Activated naive CD4-positive, alpha-beta T cell treated with anti-CD3 and anti-CD28 coated beads, Interleukin-2, amount 50 U/mL, for 24 hours (primary cell): ENCODE measurements around the gene GPR55.
A peak's percentile ranks its signal among the peaks of the same experiment; 100 is the strongest.

Experiments
- H3K27ac Mint-ChIP-seq: one replicate; pipeline ENCODE4 v1.8.0; 2021; ENCODE audit warnings: mild to moderate bottlenecking, mixed read lengths
- H3K27me3 Mint-ChIP-seq: one replicate; pipeline ENCODE4 v1.8.0; 2021; ENCODE audit warnings: mixed read lengths
- H3K36me3 Mint-ChIP-seq: one replicate; pipeline ENCODE4 v1.8.0; 2021; ENCODE audit warnings: mixed read lengths
- H3K4me1 Mint-ChIP-seq: one replicate; pipeline ENCODE4 v1.8.0; 2021; ENCODE audit warnings: mixed read lengths
- H3K4me3 Mint-ChIP-seq: one replicate; pipeline ENCODE4 v1.8.0; 2021; ENCODE audit warnings: mild to moderate bottlenecking, mixed read lengths
- H3K9me3 Mint-ChIP-seq: one replicate; pipeline ENCODE4 v1.8.0; 2021; ENCODE audit warnings: mixed read lengths

The GPR55 gene

GRCh38 chr2:230955163-230955737, 30.2 kb upstream of the GPR55 start:
- Mint-ChIP-seq H3K9me3 (no peaks in the 10 kb centered on the region), H3K4me1 (peaks cover 22% of the 10 kb centered on the region), H3K36me3 (no peaks in the 10 kb centered on the region), H3K4me3 (no peak overlapping the region), H3K27me3 (peaks cover 27% of the 10 kb centered on the region), H3K27ac (no peak overlapping the region)

DNA sequence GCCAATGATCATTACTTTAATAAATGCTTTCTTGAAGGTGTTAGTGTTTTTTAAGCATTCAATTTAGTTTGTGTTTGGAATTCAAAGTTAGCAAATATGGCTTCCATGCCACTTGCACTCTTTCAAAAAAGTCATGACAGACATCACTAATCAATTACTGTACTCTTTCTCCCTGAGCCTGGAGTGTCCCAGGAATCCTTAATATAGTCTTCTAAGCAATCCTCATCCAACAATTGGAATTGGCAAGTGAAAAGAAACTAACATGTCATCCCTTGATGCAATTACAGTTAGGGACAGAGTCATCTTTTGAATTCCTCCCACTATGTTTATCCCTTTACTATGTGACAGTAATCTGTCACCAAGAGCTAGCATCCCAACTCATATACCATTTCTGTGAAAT, 29.7 kb upstream of the GPR55 start:
- H3K4me3 Mint-ChIP-seq, result no peak overlapping the region
- no peaks in the 10 kb centered on the region for H3K36me3 Mint-ChIP-seq
- no peaks in the 10 kb centered on the region for H3K9me3 Mint-ChIP-seq
- H3K4me1 Mint-ChIP-seq, result peaks cover 22% of the 10 kb centered on the region
- H3K27me3 Mint-ChIP-seq, result peaks cover 27% of the 10 kb centered on the region
- no peak overlapping the region for H3K27ac Mint-ChIP-seq

GRCh38 chr2:230953845-230954244, 28.8 kb upstream of the GPR55 start:
- peaks cover 22% of the 10 kb centered on the region for H3K4me1 Mint-ChIP-seq
- no peaks in the 10 kb centered on the region for H3K36me3 Mint-ChIP-seq
- no peak overlapping the region for H3K4me3 Mint-ChIP-seq
- H3K27me3 Mint-ChIP-seq, result peaks cover 20% of the 10 kb centered on the region
- no peak overlapping the region for H3K27ac Mint-ChIP-seq
- H3K9me3 Mint-ChIP-seq, result no peaks in the 10 kb centered on the region

GRCh38 chr2:230952226-230952956, 27.3 kb upstream of the GPR55 start:
- Mint-ChIP-seq H3K9me3 (no peaks in the 10 kb centered on the region), H3K4me3 (no peak overlapping the region), H3K27me3 (peaks cover 10% of the 10 kb centered on the region), H3K4me1 (peaks cover 9% of the 10 kb centered on the region), H3K27ac (no peak overlapping the region), H3K36me3 (no peaks in the 10 kb centered on the region)

DNA sequence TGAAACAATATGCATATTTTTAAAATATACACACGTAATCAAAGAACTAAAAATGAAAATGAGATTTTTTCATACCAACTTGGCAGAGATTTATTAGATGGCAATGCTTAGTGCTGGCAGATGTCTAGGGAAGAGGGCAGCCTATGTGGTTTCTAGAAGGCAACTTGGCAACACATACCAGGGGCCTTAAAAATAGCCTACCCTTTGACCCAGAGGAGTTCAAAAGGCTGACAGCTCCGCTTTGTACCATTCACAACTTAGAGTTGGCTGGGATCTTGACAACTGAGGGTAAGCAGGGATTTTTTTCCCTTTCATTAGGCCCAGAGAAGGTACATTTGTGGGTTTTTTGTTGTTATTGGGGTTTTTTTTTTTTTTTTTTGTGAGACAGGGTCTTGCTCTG, 26.4 kb upstream of the GPR55 start:
- H3K27me3 Mint-ChIP-seq, result peaks cover 5% of the 10 kb centered on the region
- no peak overlapping the region for H3K27ac Mint-ChIP-seq
- no peaks in the 10 kb centered on the region for H3K36me3 Mint-ChIP-seq
- no peaks in the 10 kb centered on the region for H3K4me1 Mint-ChIP-seq
- H3K9me3 Mint-ChIP-seq, result no peaks in the 10 kb centered on the region
- no peak overlapping the region for H3K4me3 Mint-ChIP-seq

DNA sequence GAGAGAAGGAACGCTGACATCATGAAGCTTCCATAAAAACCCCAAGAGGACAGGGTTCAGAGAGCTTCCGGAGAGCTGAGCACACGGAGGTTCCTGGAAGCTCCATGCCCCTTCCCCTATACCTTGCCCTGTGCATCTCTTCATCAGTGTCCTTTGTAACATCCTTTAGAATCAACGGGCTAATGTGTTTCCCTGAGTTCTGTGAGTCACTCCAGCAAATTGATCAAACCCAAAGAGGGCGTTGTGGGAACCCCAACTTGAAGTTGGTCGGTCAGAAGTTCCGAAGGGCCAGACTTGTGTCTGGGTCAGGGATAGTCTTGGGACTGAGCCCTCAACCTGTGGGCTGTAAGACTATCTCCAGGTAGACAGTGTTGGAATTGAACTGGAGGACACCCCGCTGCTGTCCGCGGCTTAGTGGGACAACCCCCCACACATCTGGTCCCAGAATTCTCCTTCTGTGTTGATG, 25.9 kb upstream of the GPR55 start:
- H3K9me3 Mint-ChIP-seq, result no peaks in the 10 kb centered on the region
- no peaks in the 10 kb centered on the region for H3K4me1 Mint-ChIP-seq
- peaks cover 5% of the 10 kb centered on the region for H3K27me3 Mint-ChIP-seq
- H3K27ac Mint-ChIP-seq, result no peak overlapping the region
- no peaks in the 10 kb centered on the region for H3K36me3 Mint-ChIP-seq
- H3K4me3 Mint-ChIP-seq, result no peak overlapping the region

DNA sequence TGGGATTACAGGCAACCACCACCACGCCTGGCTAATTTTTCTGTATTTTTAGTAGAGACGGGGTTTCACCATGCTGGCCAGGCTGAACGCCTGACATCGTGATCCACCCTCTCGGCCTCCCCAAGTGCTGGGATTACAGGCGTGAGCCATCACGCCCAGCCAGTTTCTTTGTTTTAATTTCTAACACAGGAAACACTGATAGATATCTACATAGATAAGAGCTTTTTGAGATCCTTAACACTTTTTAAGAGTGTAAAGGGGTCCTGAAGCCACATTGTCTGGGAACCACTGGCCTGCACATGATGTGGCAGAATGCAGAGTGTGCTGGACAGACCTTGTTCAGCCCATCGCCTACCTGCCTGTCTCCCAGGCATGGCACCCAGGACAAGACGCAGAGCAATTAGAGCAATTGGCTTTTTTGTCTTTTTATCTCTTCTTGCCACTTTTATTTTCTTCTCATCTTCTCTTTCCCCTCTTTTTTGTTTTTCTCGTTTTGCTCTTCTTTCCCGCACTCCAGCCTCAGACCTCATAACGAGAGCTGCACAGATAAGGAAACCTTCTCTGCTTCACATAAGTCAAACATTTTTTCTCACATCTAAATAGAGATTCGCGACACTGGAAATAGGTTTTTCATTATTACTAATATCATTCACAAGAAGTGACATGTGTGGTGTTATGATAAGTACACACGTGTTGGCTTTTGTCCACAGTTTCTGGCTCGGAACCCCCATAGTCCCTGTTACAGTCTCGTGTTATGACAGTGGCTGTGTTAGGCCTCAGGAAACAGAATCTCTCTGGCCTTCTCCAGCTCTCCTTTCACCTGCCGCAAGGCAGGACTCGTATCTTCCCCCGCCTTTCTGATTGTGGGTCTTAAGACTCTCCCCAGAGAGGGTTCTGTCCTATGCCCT, 25.2 kb upstream of the GPR55 start:
- no peak overlapping the region for H3K4me3 Mint-ChIP-seq
- no peaks in the 10 kb centered on the region for H3K9me3 Mint-ChIP-seq
- H3K27me3 Mint-ChIP-seq, result peaks cover 4% of the 10 kb centered on the region
- H3K4me1 Mint-ChIP-seq, result no peaks in the 10 kb centered on the region
- H3K27ac Mint-ChIP-seq, result no peak overlapping the region
- H3K36me3 Mint-ChIP-seq, result no peaks in the 10 kb centered on the region

DNA sequence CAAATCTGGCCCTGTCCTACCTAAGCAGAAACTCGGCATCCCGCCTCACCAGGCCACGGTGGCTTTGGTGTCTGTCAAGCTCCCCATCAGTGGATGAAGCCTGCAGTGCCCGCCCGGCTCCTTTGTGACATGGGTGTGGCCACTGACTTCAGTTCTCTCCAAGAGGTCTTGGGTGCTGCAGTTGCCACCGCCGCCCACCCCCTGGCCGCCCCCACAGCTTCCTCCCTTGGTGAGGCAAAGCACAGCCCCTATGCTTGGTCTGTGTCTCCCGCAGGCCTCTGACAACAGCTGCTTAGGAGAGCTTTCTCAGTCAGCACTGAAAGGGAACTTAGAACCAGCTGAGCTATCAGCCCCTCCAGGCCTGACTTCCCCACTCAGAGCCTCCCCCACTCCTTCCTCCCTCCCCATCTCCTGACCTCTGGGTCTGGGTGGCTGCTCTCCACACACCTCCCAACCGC, 22.9 kb upstream of the GPR55 start:
- Mint-ChIP-seq H3K27ac (peak overlapping the region; percentile 72), H3K4me1 (peaks cover 9% of the 10 kb centered on the region), H3K9me3 (no peaks in the 10 kb centered on the region), H3K27me3 (no peaks in the 10 kb centered on the region), H3K4me3 (no peak overlapping the region), H3K36me3 (no peaks in the 10 kb centered on the region)

DNA sequence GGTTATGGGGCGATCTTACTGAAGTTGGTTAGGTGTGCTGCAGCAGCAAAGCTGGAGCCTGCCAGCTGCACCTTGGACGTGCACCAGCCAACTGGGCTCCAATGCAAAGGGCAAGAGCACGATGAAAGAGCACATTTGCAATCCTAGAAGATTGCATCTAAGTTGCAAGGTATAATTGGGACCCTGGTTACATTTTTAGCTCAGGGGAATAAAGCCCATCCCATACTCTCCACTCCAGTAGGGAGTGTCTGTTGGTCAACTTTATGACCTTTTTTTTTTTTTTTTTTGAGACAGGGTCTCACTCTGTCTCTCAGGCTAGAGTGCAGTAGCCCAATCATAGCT, 22.2 kb upstream of the GPR55 start:
- Mint-ChIP-seq H3K4me1 (peaks cover 9% of the 10 kb centered on the region), H3K27ac (no peak overlapping the region), H3K9me3 (no peaks in the 10 kb centered on the region), H3K27me3 (no peaks in the 10 kb centered on the region), H3K36me3 (no peaks in the 10 kb centered on the region), H3K4me3 (no peak overlapping the region)

GRCh38 chr2:230946429-230947234, 21.6 kb upstream of the GPR55 start:
- peaks cover 9% of the 10 kb centered on the region for H3K4me1 Mint-ChIP-seq

DNA sequence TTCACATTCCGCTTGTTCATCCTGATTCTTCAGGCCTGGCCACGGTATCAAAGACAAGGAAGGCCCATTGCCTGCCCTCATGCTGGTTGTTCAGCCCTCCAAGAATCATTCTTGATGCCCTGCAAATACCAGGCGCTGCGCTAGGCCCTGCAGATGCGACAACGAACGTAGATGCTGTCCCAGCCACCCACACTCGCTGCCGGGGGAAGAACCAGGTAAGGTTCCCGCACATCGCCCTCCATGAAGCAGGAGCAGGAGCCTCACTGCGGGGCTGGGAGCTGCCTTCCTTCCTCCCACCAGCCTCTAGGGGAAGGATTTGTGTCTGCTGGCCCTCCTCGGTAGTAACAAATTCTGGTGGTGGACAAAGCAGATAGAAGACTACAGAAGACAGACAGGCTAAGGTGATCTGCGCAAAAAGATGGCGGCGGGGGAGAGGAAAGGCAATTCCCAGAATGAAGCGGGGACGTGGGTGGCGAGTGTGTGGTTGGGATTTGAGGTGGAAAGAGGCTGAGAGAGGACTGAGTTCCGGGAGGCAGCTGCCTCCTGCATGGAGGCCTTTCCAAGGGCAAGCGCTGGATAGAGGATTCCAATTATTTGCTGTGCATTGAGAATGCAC, 19.8 kb upstream of the GPR55 start:
- peak overlapping the region; percentile 23 for H3K27ac Mint-ChIP-seq
- no peaks in the 10 kb centered on the region for H3K9me3 Mint-ChIP-seq
- no peaks in the 10 kb centered on the region for H3K36me3 Mint-ChIP-seq
- no peak overlapping the region for H3K4me3 Mint-ChIP-seq
- H3K27me3 Mint-ChIP-seq, result peaks cover 1% of the 10 kb centered on the region
- H3K4me1 Mint-ChIP-seq, result peaks cover 9% of the 10 kb centered on the region

More at GRCh38 chr2:230946429-230947234, 21.6 kb upstream of the GPR55 start:
- no peaks in the 10 kb centered on the region for H3K9me3 Mint-ChIP-seq
- H3K4me3 Mint-ChIP-seq, result no peak overlapping the region
- H3K36me3 Mint-ChIP-seq, result no peaks in the 10 kb centered on the region
- H3K27ac Mint-ChIP-seq, result no peak overlapping the region
- H3K27me3 Mint-ChIP-seq, result peaks cover 1% of the 10 kb centered on the region

GRCh38 chr2:230944123-230944653, 19.1 kb upstream of the GPR55 start:
- H3K9me3 Mint-ChIP-seq, result no peaks in the 10 kb centered on the region
- H3K36me3 Mint-ChIP-seq, result no peaks in the 10 kb centered on the region
- no peak overlapping the region for H3K4me3 Mint-ChIP-seq
- H3K27ac Mint-ChIP-seq, result peak overlapping the region; percentile 66
- peaks cover 9% of the 10 kb centered on the region for H3K4me1 Mint-ChIP-seq
- H3K27me3 Mint-ChIP-seq, result peaks cover 1% of the 10 kb centered on the region

GRCh38 chr2:230942920-230943896, 18.2 kb upstream of the GPR55 start:
- peaks cover 1% of the 10 kb centered on the region for H3K27me3 Mint-ChIP-seq
- H3K36me3 Mint-ChIP-seq, result no peaks in the 10 kb centered on the region
- H3K27ac Mint-ChIP-seq, result peak overlapping the region; percentile 66
- no peaks in the 10 kb centered on the region for H3K9me3 Mint-ChIP-seq
- peaks cover 9% of the 10 kb centered on the region for H3K4me1 Mint-ChIP-seq
- no peak overlapping the region for H3K4me3 Mint-ChIP-seq

DNA sequence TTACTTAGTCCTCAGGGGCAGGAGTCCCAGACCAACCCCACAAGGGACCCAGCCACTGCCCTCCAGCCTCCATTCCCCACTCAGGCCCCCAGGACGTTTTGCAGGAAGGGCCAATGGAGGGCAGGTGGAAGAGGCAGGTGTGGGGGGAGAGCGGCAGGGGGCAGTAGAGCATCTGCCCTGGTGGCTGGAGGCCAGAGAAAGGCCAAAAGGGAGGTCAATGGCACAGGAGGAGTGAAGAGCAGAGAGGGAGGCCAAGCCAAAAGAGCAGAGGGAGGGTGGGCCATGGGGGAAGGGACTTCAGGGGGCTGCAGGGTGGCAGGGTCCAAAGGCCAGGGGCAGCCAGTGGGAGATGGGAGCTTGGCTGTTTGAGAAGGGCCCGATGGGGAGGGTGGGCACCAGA, 17.3 kb upstream of the GPR55 start:
- no peaks in the 10 kb centered on the region for H3K9me3 Mint-ChIP-seq
- peaks cover 2% of the 10 kb centered on the region for H3K36me3 Mint-ChIP-seq
- H3K4me3 Mint-ChIP-seq, result no peak overlapping the region
- peaks cover 1% of the 10 kb centered on the region for H3K27me3 Mint-ChIP-seq
- H3K4me1 Mint-ChIP-seq, result peaks cover 9% of the 10 kb centered on the region
- H3K27ac Mint-ChIP-seq, result no peak overlapping the region
